ENCODE measurements around the gene C14orf180. TPM values are rescaled to one million over a fixed set of nuclear protein-coding genes. Genes with fewer than 3 reads are reported as not detected.

Gene C14orf180
- total and polyA plus RNA-seq, 10 of the 15 experiments (the other 5 are each of a cell fraction or from before 2014, with no cell fraction given) = not detected

DNA sequence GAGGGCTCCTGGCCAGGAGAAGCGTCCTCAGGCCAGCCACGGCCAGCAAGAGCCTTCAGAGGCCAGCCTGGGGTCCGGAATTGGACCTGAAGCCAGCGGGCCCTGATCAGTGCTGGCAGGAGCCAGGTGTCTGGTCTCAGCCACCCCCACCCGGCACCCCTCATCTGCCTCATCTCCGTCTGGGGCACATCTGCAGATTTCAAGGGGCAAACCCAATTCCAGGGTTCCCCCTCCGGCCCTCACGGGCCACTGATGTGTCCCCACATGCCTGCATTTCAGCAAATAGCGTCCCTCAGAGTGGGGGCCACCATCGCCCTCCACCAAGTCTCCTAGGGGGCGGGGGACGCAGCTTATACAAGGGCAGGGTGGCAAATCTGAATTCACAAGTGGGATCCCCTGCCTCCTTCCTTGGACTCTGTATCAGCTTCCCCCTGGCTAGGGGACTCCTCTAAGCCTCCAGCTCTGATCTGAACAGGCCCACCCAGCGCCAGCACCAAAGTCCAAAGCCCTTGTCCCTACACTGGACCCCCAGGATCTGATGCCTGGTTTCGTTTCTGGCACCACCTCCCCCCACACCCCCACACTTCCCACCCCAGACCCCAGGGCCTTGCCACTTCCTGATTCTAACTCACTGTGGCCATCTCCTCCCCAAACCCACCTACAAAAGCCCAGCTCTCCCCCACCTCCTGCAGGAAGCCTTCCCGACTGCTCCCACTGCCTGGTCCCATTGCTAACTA is 14.9 kb downstream of the C14orf180 start:
- Histone ChIP-seq H3K79me2 (ENCODE audit: control insufficient read depth, insufficient read depth, low read length) (no peaks in the 10 kb centered on the region), H3K27ac (ENCODE audit: control insufficient read depth, insufficient read depth) (no peak overlapping the region), H3K4me1 (ENCODE audit: control insufficient read depth, insufficient read depth, low read length) (no peaks in the 10 kb centered on the region), H3K36me3 (ENCODE audit: control insufficient read depth in 2 of 2, insufficient read depth in 2 of 2, low read length in 1 of 2) (no peaks in the 10 kb centered on the region), H3K9me3 (replicated peaks; ENCODE audit: control insufficient read depth, insufficient read depth, low read length) (no peaks in the 10 kb centered on the region), H2AFZ (ENCODE audit: control insufficient read depth, low read depth, low read length) (no peak overlapping the region), H3K9ac (ENCODE audit: control insufficient read depth, insufficient read depth, low read length) (no peak overlapping the region), H3K4me3 (no peak overlapping the region), H3K4me2 (ENCODE audit: control insufficient read depth, insufficient read depth) (no peak overlapping the region), H3K27me3 (replicated peaks in 1 of 2; ENCODE audit: control insufficient read depth in 2 of 2, insufficient read depth in 2 of 2, low read length in 1 of 2) (no peaks in the 10 kb centered on the region; a peak in 1 of 4 replicates), H4K20me1 (ENCODE audit: control insufficient read depth, insufficient read depth) (no peaks in the 10 kb centered on the region)
- BruUV-seq (replicated peaks) = no TSS peak
- ChIA-PET RAD21 (ENCODE audit: unreplicated experiment) (no interaction called here), CTCF (no interaction called here), SMC1A (ENCODE audit: uncharacterized antibody, unreplicated experiment) (no interaction called here), POLR2A (no interaction called here)
- TF ChIP-seq RELA (IDR thresholded peaks at IDR 0.05; ENCODE audit: borderline replicate concordance, partially characterized antibody) (no peak), HCFC1 (IDR thresholded peaks at IDR 0.05; ENCODE audit: low read length) (no peak), MTA2 (IDR thresholded peaks at IDR 0.05; ENCODE audit: low read depth) (no peak), FOXK2 (IDR thresholded peaks at IDR 0.05) (no peak), JUND (IDR thresholded peaks at IDR 0.05; ENCODE audit: low read depth, low read length) (no peak), YBX1 (IDR thresholded peaks at IDR 0.05) (no peak), RB1 (IDR thresholded peaks at IDR 0.05; ENCODE audit: borderline replicate concordance) (no peak), RBBP5 (conservative IDR thresholded peaks at IDR 0.05) (no peak), EZH2 (IDR thresholded peaks at IDR 0.05; ENCODE audit: borderline replicate concordance, control insufficient read depth, low read depth, low read length) (no peak), YY1 (IDR thresholded peaks at IDR 0.05; ENCODE audit: low read depth, low read length) (no peak), POLR2A (IDR thresholded peaks at IDR 0.05; ENCODE audit: low read depth, low read length) (no peak), BCL11A (IDR thresholded peaks at IDR 0.05; ENCODE audit: low read depth, low read length) (no peak), TCF12 (IDR thresholded peaks at IDR 0.05; ENCODE audit: low read depth, low read length) (no peak), MXI1 (IDR thresholded peaks at IDR 0.05; ENCODE audit: low read depth, low read length) (no peak)
- TF ChIP-seq, protein P1, sequence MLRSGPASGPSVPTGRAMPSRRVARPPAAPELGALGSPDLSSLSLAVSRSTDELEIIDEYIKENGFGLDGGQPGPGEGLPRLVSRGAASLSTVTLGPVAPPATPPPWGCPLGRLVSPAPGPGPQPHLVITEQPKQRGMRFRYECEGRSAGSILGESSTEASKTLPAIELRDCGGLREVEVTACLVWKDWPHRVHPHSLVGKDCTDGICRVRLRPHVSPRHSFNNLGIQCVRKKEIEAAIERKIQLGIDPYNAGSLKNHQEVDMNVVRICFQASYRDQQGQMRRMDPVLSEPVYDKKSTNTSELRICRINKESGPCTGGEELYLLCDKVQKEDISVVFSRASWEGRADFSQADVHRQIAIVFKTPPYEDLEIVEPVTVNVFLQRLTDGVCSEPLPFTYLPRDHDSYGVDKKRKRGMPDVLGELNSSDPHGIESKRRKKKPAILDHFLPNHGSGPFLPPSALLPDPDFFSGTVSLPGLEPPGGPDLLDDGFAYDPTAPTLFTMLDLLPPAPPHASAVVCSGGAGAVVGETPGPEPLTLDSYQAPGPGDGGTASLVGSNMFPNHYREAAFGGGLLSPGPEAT (IDR thresholded peaks at IDR 0.05; ENCODE audit: low read depth) = no peak
- TF ChIP-seq, protein P2, sequence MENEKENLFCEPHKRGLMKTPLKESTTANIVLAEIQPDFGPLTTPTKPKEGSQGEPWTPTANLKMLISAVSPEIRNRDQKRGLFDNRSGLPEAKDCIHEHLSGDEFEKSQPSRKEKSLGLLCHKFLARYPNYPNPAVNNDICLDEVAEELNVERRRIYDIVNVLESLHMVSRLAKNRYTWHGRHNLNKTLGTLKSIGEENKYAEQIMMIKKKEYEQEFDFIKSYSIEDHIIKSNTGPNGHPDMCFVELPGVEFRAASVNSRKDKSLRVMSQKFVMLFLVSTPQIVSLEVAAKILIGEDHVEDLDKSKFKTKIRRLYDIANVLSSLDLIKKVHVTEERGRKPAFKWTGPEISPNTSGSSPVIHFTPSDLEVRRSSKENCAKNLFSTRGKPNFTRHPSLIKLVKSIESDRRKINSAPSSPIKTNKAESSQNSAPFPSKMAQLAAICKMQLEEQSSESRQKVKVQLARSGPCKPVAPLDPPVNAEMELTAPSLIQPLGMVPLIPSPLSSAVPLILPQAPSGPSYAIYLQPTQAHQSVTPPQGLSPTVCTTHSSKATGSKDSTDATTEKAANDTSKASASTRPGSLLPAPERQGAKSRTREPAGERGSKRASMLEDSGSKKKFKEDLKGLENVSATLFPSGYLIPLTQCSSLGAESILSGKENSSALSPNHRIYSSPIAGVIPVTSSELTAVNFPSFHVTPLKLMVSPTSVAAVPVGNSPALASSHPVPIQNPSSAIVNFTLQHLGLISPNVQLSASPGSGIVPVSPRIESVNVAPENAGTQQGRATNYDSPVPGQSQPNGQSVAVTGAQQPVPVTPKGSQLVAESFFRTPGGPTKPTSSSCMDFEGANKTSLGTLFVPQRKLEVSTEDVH (IDR thresholded peaks at IDR 0.05; ENCODE audit: low read depth, partially characterized antibody) = no peak
- TF ChIP-seq, protein P3, sequence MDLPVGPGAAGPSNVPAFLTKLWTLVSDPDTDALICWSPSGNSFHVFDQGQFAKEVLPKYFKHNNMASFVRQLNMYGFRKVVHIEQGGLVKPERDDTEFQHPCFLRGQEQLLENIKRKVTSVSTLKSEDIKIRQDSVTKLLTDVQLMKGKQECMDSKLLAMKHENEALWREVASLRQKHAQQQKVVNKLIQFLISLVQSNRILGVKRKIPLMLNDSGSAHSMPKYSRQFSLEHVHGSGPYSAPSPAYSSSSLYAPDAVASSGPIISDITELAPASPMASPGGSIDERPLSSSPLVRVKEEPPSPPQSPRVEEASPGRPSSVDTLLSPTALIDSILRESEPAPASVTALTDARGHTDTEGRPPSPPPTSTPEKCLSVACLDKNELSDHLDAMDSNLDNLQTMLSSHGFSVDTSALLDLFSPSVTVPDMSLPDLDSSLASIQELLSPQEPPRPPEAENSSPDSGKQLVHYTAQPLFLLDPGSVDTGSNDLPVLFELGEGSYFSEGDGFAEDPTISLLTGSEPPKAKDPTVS (IDR thresholded peaks at IDR 0.05; ENCODE audit: low read depth, low read length) = no peak
- FAIRE-seq = no peak
- 10% methylated on average over 15 of the region's 15 CpGs for WGBS (ENCODE audit: insufficient coverage, insufficient replicate concordance, low lambda C conversion rate, missing lambda C conversion rate)
- ATAC-seq = no peak
- intact Hi-C loops (cut with micrococcal nuclease; ENCODE audit: unreplicated experiment) (no loop called here), in situ Hi-C loops (cut with MboI) (no loop called here)
- no peak for DNase-seq (ENCODE audit: low read depth, low spot score)

Measured in GM12878 (cell line).